BLaER1 (cell line): ENCODE results near the gene PTPRK.
A peak's percentile ranks its signal among the peaks of the same experiment; 100 is the strongest.

ENCODE experiments used
- H3K27ac ChIP-seq: shearing (Covaris generic); formaldehyde crosslinking; 2 replicates; pipeline ENCODE4 v1.8.1; 2022
- H3K27me3 ChIP-seq: shearing (Covaris generic); formaldehyde crosslinking; 2 replicates; pipeline ENCODE4 v1.8.1; 2022
- H3K36me3 ChIP-seq: shearing (Covaris generic); formaldehyde crosslinking; 2 replicates; pipeline ENCODE4 v1.8.1; 2022
- H3K4me1 ChIP-seq: shearing (Covaris generic); formaldehyde crosslinking; 2 replicates; pipeline ENCODE4 v1.8.1; 2022
- H3K4me2 ChIP-seq: shearing (Covaris generic); formaldehyde crosslinking; 2 replicates; pipeline ENCODE4 v1.8.1; 2022
- H3K4me3 ChIP-seq: shearing (Covaris generic); formaldehyde crosslinking; 2 replicates; pipeline ENCODE4 v1.8.1; 2022
- H3K9ac ChIP-seq: shearing (Covaris generic); formaldehyde crosslinking; 2 replicates; pipeline ENCODE4 v1.8.1; 2022
- H3K9me3 ChIP-seq: shearing (Covaris generic); formaldehyde crosslinking; 2 replicates; pipeline ENCODE4 v1.8.1; 2022
- H4K20me1 ChIP-seq: shearing (Covaris generic); formaldehyde crosslinking; 2 replicates; pipeline ENCODE4 v1.8.1; 2022
- Cebpa-rat ChIP-seq: shearing (Covaris generic); IDR thresholded peaks from 2 replicates; pipeline ENCODE4 v1.8.1; 2022

The PTPRK gene

DNA sequence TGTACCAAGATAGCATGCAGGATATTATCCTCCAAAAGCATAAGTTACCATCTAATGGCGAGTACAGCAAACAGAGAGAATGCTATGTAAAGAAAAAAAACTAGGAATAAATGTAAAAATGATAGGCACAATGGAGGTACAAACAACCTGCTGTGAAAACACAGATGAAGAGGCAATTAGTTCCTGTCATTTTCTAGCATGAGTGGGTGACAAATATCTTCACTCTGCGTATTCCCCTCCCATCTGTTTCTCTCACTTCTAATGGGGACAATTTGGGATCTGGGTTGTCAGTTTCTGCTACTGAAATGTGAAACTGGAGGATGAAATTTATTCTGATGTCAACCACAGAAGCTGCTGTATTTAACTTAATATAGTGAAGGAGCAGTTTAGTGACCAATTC lies 11.7 kb upstream of the PTPRK start:
- Histone ChIP-seq H3K9ac (no peak overlapping the region), H3K4me2 (no peak overlapping the region)
- TF ChIP-seq Cebpa-rat = no peak

DNA sequence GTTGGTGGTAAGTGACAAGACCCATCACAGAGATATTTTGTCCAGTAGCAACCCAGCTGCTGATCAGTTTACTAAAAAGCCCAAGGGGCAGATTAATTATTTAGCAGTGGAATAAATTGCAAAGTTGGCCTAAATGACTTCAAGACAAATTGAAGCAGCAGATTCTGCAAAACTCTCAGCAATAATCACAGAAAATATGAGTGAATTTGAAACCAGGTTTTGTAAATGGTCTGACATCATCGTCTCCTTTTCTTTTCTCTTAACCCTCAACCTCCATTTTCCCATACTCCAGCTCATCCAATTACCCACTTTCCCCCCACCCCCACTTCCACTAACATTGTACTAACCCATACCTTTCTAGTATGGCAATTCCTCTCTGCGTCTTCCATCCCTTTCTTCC lies 11.3 kb upstream of the PTPRK start:
- H3K27ac ChIP-seq = no peak overlapping the region
- no peak overlapping the region for H3K4me3 ChIP-seq
- H3K4me1 ChIP-seq = no peaks in the 10 kb centered on the region
- H3K9me3 ChIP-seq = no peaks in the 10 kb centered on the region
- H3K4me2 ChIP-seq = no peak overlapping the region
- no peaks in the 10 kb centered on the region for H4K20me1 ChIP-seq
- no peaks in the 10 kb centered on the region for H3K27me3 ChIP-seq
- TF ChIP-seq Cebpa-rat = no peak
- no peaks in the 10 kb centered on the region for H3K36me3 ChIP-seq
- no peak overlapping the region for H3K9ac ChIP-seq

More for the DNA sequence above, 11.7 kb upstream of the PTPRK start:
- Histone ChIP-seq H3K4me3 (no peak overlapping the region), H3K9me3 (no peaks in the 10 kb centered on the region), H3K27ac (no peak overlapping the region), H3K27me3 (no peaks in the 10 kb centered on the region), H3K36me3 (no peaks in the 10 kb centered on the region), H4K20me1 (no peaks in the 10 kb centered on the region), H3K4me1 (no peaks in the 10 kb centered on the region)

GRCh38 chr6:128528241-128528640 lies 7.8 kb upstream of the PTPRK start:
- H3K9me3 ChIP-seq = no peaks in the 10 kb centered on the region
- H3K9ac ChIP-seq = no peak overlapping the region
- no peaks in the 10 kb centered on the region for H4K20me1 ChIP-seq
- no peaks in the 10 kb centered on the region for H3K4me1 ChIP-seq
- H3K4me2 ChIP-seq = no peak overlapping the region
- no peak overlapping the region for H3K27ac ChIP-seq
- no peaks in the 10 kb centered on the region for H3K36me3 ChIP-seq
- no peak overlapping the region for H3K4me3 ChIP-seq
- no peak for TF ChIP-seq Cebpa-rat
- H3K27me3 ChIP-seq = no peaks in the 10 kb centered on the region

DNA sequence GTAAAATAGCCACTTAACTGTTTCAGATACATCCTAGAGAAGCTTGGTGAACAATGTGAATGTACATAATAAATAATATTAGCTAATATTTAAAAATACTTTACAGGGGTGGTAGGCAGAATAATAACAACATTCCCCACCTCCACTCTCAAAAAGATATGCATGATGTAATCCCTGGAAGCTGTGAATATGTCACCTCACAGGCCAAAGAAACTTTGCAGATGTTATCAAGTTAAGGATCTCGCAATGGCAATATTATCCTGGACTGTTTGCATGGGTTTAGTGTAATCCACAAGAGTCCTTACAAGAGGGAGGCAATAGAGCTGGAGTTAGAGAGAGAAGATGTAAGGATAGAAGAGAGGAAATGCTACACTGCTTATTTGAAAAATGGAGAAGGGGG lies 7.0 kb upstream of the PTPRK start:
- TF ChIP-seq Cebpa-rat = no peak
- H3K4me1 ChIP-seq = no peaks in the 10 kb centered on the region
- no peak overlapping the region for H3K4me3 ChIP-seq
- H3K36me3 ChIP-seq = no peaks in the 10 kb centered on the region
- H3K9ac ChIP-seq = no peak overlapping the region
- H3K4me2 ChIP-seq = no peak overlapping the region
- no peaks in the 10 kb centered on the region for H3K9me3 ChIP-seq
- no peaks in the 10 kb centered on the region for H3K27me3 ChIP-seq
- no peak overlapping the region for H3K27ac ChIP-seq
- H4K20me1 ChIP-seq = no peaks in the 10 kb centered on the region

DNA sequence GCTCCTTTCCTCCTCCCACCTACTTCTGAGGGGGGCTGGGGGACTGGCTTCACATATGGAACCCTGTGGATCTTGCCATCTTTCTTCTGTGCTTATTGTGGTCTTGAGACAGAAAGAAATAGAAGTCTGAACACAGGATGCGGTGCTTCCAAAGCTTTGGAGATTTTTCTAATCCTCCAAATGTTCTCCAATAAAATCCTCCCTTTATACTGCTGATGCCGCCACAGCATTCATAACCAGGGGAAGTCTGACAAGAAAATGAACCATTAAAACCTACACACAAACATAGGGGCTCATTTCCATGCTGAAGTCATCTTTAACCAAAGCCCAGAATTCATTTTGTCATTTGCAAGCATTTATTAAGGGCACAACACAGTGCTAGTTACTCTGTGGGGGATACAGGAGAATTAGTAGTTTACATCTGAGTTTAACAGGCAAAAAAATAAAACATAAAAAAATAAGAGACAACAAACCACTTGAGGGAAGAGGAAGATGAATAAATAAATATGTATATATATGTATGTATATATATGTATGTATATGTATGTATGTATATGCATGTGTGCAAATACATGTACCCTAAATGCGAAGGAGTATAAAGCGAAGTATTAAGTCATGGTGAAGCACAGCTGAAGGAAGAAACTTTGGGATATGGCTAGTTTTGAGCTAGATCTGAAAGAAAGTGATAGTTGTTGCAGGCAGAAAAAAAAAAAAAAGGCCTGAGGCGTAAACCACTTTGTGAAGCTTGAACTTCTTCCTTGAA lies 5.9 kb upstream of the PTPRK start:
- Histone ChIP-seq H3K4me2 (no peak overlapping the region), H3K9ac (no peak overlapping the region), H3K9me3 (no peaks in the 10 kb centered on the region), H3K4me3 (no peak overlapping the region), H3K27ac (no peak overlapping the region), H4K20me1 (no peaks in the 10 kb centered on the region), H3K27me3 (no peaks in the 10 kb centered on the region), H3K36me3 (no peaks in the 10 kb centered on the region), H3K4me1 (no peaks in the 10 kb centered on the region)
- TF ChIP-seq Cebpa-rat = no peak

GRCh38 chr6:128525406-128525805 lies 5.0 kb upstream of the PTPRK start:
- H3K9me3 ChIP-seq = no peaks in the 10 kb centered on the region
- no peak overlapping the region for H3K27ac ChIP-seq
- H3K4me2 ChIP-seq = no peak overlapping the region
- H3K36me3 ChIP-seq = no peaks in the 10 kb centered on the region
- no peak for TF ChIP-seq Cebpa-rat
- no peaks in the 10 kb centered on the region for H3K27me3 ChIP-seq
- no peaks in the 10 kb centered on the region for H4K20me1 ChIP-seq
- H3K4me1 ChIP-seq = no peaks in the 10 kb centered on the region
- no peak overlapping the region for H3K9ac ChIP-seq
- no peak overlapping the region for H3K4me3 ChIP-seq

GRCh38 chr6:128521282-128521632 lies 858 bp upstream of the PTPRK start:
- Histone ChIP-seq H3K4me2 (peak overlapping the region; percentile 94), H3K27ac (no peak overlapping the region; the same call in 1 of the 2 replicates), H3K36me3 (no peaks in the 10 kb centered on the region), H4K20me1 (peaks cover 26% of the 10 kb centered on the region), H3K4me3 (peak overlapping the region; percentile 84), H3K9ac (peak overlapping the region; percentile 89; the same call in 1 of the 2 replicates), H3K27me3 (no peaks in the 10 kb centered on the region), H3K9me3 (no peaks in the 10 kb centered on the region), H3K4me1 (peaks cover 12% of the 10 kb centered on the region)
- TF ChIP-seq Cebpa-rat = no peak

DNA sequence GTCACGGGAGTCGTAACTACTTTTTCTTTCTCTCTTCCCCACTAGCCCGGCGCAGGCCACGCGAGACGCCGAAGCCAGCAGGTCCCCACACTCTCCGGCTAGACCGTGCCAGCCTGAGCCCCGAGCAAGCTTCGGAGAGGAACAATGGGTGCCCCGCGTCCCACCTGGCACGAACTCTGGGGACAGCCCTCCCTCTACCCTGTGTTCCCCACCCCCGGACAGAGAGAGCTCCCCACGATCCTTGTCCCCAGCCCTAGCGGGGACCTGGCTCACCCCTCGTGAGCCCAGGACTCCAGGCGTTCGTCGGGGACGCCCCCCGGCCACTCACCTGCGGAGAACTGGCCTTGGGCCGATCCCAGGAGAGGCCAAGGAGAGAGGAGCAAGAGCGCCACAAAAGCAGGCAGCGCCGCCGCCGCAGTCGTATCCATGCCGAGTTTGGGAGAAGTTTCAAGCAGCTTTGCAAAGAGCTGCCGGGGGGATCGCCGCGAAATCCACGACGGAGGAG lies 416 bp downstream of the PTPRK start:
- H3K27ac ChIP-seq = peak overlapping the region; percentile 86
- H3K4me1 ChIP-seq = peaks cover 12% of the 10 kb centered on the region
- no peaks in the 10 kb centered on the region for H3K27me3 ChIP-seq
- peaks cover 37% of the 10 kb centered on the region for H4K20me1 ChIP-seq
- H3K4me2 ChIP-seq = peak overlapping the region; percentile 94
- H3K36me3 ChIP-seq = no peaks in the 10 kb centered on the region
- peak overlapping the region; percentile 84 for H3K4me3 ChIP-seq
- TF ChIP-seq Cebpa-rat = no peak
- H3K9ac ChIP-seq = peak overlapping the region; percentile 89
- no peaks in the 10 kb centered on the region for H3K9me3 ChIP-seq

GRCh38 chr6:128519132-128519930 lies 1.1 kb downstream of the PTPRK start:
- peaks cover 37% of the 10 kb centered on the region for H4K20me1 ChIP-seq
- H3K36me3 ChIP-seq = no peaks in the 10 kb centered on the region
- peak overlapping the region; percentile 94 for H3K4me2 ChIP-seq
- H3K9me3 ChIP-seq = no peaks in the 10 kb centered on the region
- H3K27ac ChIP-seq = peak overlapping the region; percentile 86
- no peak for TF ChIP-seq Cebpa-rat
- H3K4me1 ChIP-seq = peaks cover 12% of the 10 kb centered on the region
- no peaks in the 10 kb centered on the region for H3K27me3 ChIP-seq
- H3K9ac ChIP-seq = peak overlapping the region; percentile 89
- H3K4me3 ChIP-seq = peak overlapping the region; percentile 84
